Measurements from ENCODE around the gene MDC1. TPM values are rescaled to one million over a fixed set of nuclear protein-coding genes. Genes with fewer than 3 reads are reported as not detected.
"Not testable (repeated sequence)": the region's sequence is repeated elsewhere in the genome, so short reads cannot be mapped to it uniquely, and the experiment has no call there.

Gene MDC1
- total RNA-seq, 1 experiment from 2014 or later = 53.4 TPM

- Histone ChIP-seq H3K4me3 (ENCODE audit: low read depth, low read length, poor library complexity, severe bottlenecking) (no peak overlapping the region), H3K27me3 (replicated peaks; ENCODE audit: insufficient read depth, low read depth, low read length, poor library complexity) (no peaks in the 10 kb centered on the region), H3K4me1 (ENCODE audit: insufficient read depth, low read length, poor library complexity, severe bottlenecking) (peaks cover 20% of the 10 kb centered on the region), H3K27ac (ENCODE audit: low read depth, low read length, poor library complexity, severe bottlenecking) (no peak overlapping the region), H3K36me3 (ENCODE audit: insufficient read depth, low read length, poor library complexity, severe bottlenecking) (no peaks in the 10 kb centered on the region), H3K9me3 (ENCODE audit: low read depth, low read length, poor library complexity, severe bottlenecking) (no peaks in the 10 kb centered on the region)
- no peak for TF ChIP-seq CTCF (conservative IDR thresholded peaks at IDR 0.05; ENCODE audit: low read depth, low read length)
- no peak for TF ChIP-seq EZH2 (IDR thresholded peaks at IDR 0.05; ENCODE audit: borderline replicate concordance, low read depth, low read length, poor library complexity, severe bottlenecking)
- POLR2A ChIA-PET (ENCODE audit: low non-redundant PET) = interaction anchor here (0.6 kb wide), 1 partner anchor 22 kb away, joined by 4 read pairs; no protein-coding TSS in a partner anchor
- BruUV-seq (replicated peaks) = no TSS peak
- DNase-seq (ENCODE audit: low spot score) = no peak
- CTCF ChIA-PET = no interaction called here
- intact Hi-C loops (cut with micrococcal nuclease; ENCODE audit: unreplicated experiment) = no loop called here
Measured at GRCh38 chr6:30760549-30760948, 43.5 kb upstream of the MDC1 start.

- H3K9me3 ChIP-seq (ENCODE audit: low read depth, low read length, poor library complexity, severe bottlenecking) = no peaks in the 10 kb centered on the region
- ChIA-PET CTCF (no interaction called here), POLR2A (ENCODE audit: low non-redundant PET) (interaction anchor here (0.7 kb wide), 1 partner anchor 41 kb away, joined by 3 read pairs; no protein-coding TSS in a partner anchor)
- no peaks in the 10 kb centered on the region for H3K27me3 ChIP-seq (replicated peaks; ENCODE audit: insufficient read depth, low read depth, low read length, poor library complexity)
- BruUV-seq (replicated peaks) = no TSS peak
- H3K4me3 ChIP-seq (ENCODE audit: low read depth, low read length, poor library complexity, severe bottlenecking) = no peak overlapping the region
- no peaks in the 10 kb centered on the region for H3K36me3 ChIP-seq (ENCODE audit: insufficient read depth, low read length, poor library complexity, severe bottlenecking)
- no peak for DNase-seq (ENCODE audit: low spot score)
- TF ChIP-seq CTCF (conservative IDR thresholded peaks at IDR 0.05; ENCODE audit: low read depth, low read length) = no peak
- no peak for TF ChIP-seq EZH2 (IDR thresholded peaks at IDR 0.05; ENCODE audit: borderline replicate concordance, low read depth, low read length, poor library complexity, severe bottlenecking)
- H3K4me1 ChIP-seq (ENCODE audit: insufficient read depth, low read length, poor library complexity, severe bottlenecking) = peaks cover 18% of the 10 kb centered on the region
- no peak overlapping the region for H3K27ac ChIP-seq (ENCODE audit: low read depth, low read length, poor library complexity, severe bottlenecking)
- intact Hi-C loops (cut with micrococcal nuclease; ENCODE audit: unreplicated experiment) = no loop called here
Measured at GRCh38 chr6:30759575-30760239, 42.6 kb upstream of the MDC1 start.

GRCh38 chr6:30757261-30757904, 40.3 kb upstream of the MDC1 start:
- ChIA-PET POLR2A (ENCODE audit: low non-redundant PET) (no interaction called here), CTCF (no interaction called here)
- peaks cover 7% of the 10 kb centered on the region for H3K4me1 ChIP-seq (ENCODE audit: insufficient read depth, low read length, poor library complexity, severe bottlenecking)
- TF ChIP-seq EZH2 (IDR thresholded peaks at IDR 0.05; ENCODE audit: borderline replicate concordance, low read depth, low read length, poor library complexity, severe bottlenecking) (no peak), CTCF (conservative IDR thresholded peaks at IDR 0.05; ENCODE audit: low read depth, low read length) (no peak)
- no peak overlapping the region for H3K4me3 ChIP-seq (ENCODE audit: low read depth, low read length, poor library complexity, severe bottlenecking)
- no TSS peak for BruUV-seq (replicated peaks)
- H3K9me3 ChIP-seq (ENCODE audit: low read depth, low read length, poor library complexity, severe bottlenecking) = no peaks in the 10 kb centered on the region
- no peak overlapping the region for H3K27ac ChIP-seq (ENCODE audit: low read depth, low read length, poor library complexity, severe bottlenecking)
- H3K27me3 ChIP-seq (replicated peaks; ENCODE audit: insufficient read depth, low read depth, low read length, poor library complexity) = no peaks in the 10 kb centered on the region
- no peak for DNase-seq (ENCODE audit: low spot score)
- no peaks in the 10 kb centered on the region for H3K36me3 ChIP-seq (ENCODE audit: insufficient read depth, low read length, poor library complexity, severe bottlenecking)
- intact Hi-C loops (cut with micrococcal nuclease; ENCODE audit: unreplicated experiment) = no loop called here

GRCh38 chr6:30756405-30757003, 39.4 kb upstream of the MDC1 start:
- H3K27ac ChIP-seq (ENCODE audit: low read depth, low read length, poor library complexity, severe bottlenecking); CTCF ChIA-PET; intact Hi-C loops (cut with micrococcal nuclease; ENCODE audit: unreplicated experiment); BruUV-seq (replicated peaks); POLR2A ChIA-PET (ENCODE audit: low non-redundant PET); DNase-seq (ENCODE audit: low spot score); H3K36me3 ChIP-seq (ENCODE audit: insufficient read depth, low read length, poor library complexity, severe bottlenecking); H3K27me3 ChIP-seq (replicated peaks; ENCODE audit: insufficient read depth, low read depth, low read length, poor library complexity); H3K4me3 ChIP-seq (ENCODE audit: low read depth, low read length, poor library complexity, severe bottlenecking); H3K9me3 ChIP-seq (ENCODE audit: low read depth, low read length, poor library complexity, severe bottlenecking): not testable (repeated sequence)
- H3K4me1 ChIP-seq (ENCODE audit: insufficient read depth, low read length, poor library complexity, severe bottlenecking) = peaks cover 15% of the 10 kb centered on the region

Measured in A673 (cell line).